HG02870 (cell line): Measurements from ENCODE around the gene NDC1.
"Not testable (repeated sequence)": the region's sequence is repeated elsewhere in the genome, so short reads cannot be mapped to it uniquely, and the experiment has no call there.

ENCODE experiments used
- ATAC-seq: cut with Tn5 transposase; IDR thresholded peaks from one replicate; pipeline ENCODE4 v1.9.1; 2021; ENCODE audit warnings: mild to moderate bottlenecking, moderate library complexity; ENCODE audit not compliant: unreplicated experiment

NDC1 gene, protein sequence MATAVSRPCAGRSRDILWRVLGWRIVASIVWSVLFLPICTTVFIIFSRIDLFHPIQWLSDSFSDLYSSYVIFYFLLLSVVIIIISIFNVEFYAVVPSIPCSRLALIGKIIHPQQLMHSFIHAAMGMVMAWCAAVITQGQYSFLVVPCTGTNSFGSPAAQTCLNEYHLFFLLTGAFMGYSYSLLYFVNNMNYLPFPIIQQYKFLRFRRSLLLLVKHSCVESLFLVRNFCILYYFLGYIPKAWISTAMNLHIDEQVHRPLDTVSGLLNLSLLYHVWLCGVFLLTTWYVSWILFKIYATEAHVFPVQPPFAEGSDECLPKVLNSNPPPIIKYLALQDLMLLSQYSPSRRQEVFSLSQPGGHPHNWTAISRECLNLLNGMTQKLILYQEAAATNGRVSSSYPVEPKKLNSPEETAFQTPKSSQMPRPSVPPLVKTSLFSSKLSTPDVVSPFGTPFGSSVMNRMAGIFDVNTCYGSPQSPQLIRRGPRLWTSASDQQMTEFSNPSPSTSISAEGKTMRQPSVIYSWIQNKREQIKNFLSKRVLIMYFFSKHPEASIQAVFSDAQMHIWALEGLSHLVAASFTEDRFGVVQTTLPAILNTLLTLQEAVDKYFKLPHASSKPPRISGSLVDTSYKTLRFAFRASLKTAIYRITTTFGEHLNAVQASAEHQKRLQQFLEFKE

DNA sequence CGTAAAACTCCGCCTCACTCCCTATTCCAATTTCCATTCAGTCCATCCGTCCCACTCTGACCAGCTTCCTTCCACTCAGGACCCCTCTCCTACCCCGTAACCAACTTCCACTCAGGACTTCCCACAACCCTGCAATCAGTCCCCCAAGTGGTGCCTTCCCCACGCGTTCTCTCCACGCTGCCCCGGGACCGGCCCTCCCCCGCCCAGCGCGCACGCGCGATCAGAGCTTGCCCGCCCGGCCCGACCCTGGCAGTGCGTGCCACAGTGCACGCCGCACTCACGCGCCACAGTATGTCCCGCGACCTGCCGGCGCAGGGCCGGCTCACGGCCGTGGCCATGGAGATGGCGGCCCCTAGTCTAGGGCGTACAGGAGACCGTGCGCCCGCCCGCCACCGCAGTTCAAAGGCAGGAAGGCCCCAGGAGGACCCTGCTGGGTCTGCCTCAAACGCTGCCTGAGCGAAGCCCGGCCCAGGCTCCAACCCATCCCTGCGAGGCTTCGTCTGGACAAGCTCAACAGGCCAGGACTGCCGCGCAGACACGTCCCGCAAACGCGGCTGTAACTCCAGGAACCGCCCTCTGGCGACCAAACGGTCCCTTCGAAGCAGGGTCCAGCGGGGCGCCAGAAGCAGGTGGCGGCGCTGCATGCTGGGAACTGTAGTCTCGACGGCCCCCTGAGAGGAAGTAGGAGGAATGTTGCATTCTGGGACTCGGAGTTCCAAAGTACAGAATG lies at the start of gene NDC1:
Gene NDC1 (minus strand): TSS at position 373 of the 730 bp plus-strand sequence. CDS start 35 bp downstream, at position 338.
- peak; percentile 83 for ATAC-seq

DNA sequence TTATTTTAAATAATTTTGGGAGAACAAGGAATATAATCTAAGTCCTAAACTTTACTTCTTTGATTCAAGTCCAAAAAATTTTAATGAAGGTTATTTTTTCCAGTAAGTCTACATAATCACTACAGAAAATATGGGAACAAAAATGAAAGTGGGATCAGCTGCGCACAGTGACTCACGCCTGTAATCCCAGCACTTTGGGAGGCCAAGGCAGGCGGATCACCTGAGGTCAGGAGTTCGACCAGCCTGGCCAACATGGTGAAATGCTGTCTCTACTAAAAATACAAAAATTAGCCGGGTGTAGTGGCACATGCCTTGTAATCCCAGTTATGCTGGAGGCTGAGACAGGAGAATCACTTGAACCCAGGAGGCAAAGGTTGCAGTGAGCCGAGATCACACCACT lies 45.5 kb upstream of the NDC1 start:
- ATAC-seq, result not testable (repeated sequence)

DNA sequence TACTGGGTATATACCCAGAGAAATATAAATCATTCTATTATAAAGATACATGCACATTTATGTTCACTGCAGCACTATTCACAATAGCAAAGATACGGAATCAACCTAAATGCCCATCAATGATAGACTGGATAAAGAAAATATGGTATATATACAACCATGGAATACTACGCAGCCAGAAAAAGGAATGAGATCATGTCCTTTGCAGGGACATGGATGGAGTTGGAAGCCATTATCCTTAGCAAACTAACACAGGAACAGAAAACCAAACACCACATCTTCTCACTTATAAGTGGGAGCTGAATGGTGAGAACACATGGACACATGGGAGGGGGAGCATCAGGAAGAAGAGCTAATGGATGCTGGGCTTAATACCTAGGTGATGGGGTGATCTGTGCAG lies 43.8 kb upstream of the NDC1 start:
- not testable (repeated sequence) for ATAC-seq

DNA sequence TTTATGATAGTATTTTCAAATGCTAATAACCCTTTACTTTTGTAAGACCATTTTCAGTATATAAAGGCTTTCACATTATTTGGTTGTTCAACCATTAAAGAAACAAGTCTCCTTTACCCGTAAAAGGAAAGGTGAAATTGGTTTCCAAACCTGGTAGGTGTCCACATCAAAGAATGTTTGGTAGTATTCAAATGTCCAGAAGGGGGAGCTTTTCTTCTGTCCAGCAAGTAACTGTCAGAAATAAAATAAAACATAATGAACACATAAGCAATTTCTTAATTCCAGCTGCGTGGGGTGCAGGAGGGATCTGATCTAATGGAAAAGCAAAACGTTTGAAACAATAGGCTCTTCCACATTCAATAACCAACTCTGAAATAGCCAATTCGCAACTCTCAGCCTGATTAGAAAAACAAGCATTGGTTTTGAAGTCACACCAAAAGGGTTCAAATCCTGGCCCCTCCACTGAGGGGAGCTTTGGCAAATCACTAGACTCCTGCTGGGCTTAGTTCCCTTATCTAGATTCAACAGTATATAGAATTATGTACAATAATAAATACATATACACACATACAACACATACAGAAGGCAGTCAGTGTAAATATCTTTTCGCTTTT lies 40.5 kb upstream of the NDC1 start:
- no peak for ATAC-seq

DNA sequence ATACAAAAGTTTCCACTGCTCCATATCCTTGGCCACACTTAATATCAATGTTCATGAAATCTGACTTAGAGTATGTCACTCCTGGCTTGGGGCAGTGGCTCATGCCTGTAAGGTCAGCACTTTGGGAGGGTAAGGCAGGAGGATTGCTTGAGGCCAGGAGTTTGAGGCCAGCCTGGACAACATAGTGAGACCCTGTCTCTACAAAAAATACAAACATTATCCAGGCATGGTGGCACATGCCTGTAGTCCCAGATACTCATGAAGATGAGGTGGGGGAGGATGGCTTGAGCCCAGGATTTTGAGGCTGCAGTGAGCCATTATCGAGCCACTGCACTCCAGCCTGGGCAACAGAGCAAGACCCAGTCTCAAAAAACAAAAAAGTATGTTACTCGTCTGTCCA lies 37.1 kb upstream of the NDC1 start:
- not testable (repeated sequence) for ATAC-seq

DNA sequence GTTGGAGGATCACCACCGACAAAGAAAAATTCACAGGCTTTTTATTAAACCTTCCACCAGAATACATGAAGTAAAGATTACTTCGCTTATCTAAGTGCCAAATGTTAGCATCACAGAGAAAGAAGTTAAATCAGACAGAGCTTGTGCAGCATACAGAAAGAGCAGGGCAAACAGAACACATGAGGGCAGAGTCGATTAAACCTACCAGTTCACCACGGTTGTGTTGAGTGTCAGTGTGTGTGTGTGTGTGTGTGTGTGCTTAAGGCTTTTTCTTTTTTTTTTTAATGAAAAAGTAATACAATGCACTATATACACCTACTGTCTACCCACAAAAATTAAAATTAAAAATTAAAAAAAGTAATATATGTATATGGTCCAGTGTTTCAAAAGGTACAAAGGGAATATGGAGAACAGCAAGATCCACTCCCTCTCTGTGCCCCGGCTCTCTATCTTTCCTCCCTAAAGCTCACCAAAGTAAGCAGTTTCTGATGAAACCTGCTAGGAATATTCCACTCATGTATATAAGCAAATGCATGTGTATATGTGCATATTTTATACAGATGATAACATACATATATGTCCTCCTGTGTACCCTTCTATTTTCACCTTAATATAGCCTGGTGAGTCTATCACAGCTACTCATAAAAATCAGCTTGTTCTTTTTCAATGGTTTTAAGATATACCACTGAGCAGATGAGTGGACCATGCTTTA lies 33.8 kb upstream of the NDC1 start:
- no peak for ATAC-seq

DNA sequence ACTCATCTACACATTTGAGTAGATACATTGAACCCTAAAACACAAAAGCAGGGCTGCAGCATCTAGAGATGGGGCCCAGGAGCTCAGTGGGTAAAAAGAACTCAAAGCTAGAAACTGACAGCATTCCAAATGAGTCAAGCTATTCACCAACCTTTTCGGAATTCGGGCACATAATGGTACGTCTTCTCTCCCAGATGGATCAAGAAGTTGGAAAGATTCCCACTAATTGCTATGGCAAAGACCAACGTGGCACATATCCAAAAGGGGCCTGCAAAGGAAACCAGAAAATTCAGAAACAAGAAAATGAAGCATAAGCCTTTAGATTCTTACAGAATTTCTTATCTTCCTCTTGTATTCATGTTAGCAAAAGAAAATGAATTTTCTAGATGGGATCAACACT lies 33.1 kb upstream of the NDC1 start:
- ATAC-seq, result no peak

DNA sequence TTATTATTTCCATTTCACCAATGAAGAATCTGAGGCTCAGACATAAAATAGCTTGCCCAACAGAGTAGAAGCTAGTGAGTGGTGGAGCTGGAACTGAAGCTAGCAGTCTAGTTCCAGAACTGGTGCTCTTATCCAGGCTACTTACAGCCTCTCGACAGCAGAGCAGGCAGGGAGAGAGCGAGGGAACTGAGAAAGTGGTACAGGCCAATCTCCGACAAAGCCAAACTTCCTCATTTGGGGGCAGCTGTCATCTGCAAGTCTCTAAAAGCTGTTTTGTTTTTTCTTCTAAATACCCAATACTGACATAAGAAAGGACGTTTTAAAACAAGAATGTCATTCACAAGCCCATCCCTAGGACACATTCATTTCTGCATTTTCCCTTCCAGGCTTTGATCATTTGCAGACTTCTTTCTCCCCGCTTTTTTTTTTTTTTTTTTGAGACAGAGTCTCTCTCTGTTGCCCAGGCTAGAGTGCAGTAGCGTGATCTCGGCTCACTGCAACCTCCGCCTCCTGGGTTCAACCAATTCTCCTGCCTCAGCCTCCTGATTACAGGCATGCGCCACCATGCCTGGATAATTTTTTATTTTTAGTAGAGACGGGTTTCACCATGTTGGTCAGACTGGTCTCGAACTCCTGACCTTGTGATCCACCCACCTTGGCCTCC lies 31.5 kb upstream of the NDC1 start:
- no peak for ATAC-seq

DNA sequence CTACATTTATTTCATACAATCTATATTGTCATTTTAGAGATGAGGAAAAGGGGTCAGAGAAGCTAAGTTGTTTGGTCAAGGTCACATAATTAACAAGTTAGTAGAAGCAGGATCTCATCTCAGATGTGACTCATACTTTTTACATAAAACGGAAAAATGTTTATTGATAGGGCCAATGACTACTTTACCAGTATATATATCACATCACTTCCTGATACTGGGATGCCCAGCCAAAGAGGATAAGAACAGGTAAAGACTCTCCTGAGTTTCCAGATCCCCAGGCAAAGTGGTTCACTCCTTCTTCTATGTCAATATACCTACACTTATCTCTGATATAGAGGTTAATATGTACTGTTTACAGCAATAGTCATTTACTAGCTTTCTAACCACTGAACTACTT lies 30.5 kb upstream of the NDC1 start:
- ATAC-seq, result no peak

DNA sequence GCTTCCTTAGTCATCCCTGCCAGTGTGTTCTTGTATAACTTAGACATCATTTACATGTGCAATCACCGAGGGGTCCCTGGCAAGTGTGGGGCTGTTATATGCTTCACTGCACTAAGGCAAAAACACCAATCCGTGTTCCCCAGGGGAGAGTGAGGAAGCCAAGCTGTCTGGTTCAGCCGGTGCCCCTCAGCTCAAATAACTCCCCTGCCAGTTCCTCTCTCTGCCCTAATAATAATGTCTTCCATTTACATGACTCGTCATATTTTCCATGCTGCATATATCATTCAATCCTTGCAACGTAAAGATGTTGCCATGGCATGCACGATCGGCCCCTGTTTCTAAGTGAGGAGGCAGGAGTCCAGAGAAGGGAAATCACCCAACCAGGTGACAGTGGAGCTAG lies 24.4 kb upstream of the NDC1 start:
- ATAC-seq, result no peak

DNA sequence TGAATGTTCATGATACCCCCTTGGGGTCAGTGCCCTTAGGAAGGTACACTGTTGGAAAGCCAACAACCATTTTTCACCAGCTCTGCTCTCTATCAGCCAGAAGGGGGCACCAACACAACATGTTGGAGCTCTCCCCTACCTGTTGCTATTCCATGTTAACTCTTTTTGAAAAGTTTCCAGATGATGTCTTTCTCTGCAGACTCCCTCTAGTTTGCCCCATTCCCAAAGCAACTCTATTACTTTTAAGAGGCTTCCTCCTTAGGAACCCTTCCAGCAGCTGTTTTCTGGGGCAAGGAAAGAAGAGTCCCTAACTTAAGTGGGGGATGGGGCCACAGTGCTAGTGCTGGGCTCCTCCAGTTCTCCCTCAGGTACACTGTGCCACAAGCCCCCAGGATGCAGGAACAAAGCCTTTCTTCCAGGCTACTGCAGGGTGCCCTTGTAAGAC lies 22.9 kb upstream of the NDC1 start:
- ATAC-seq, result no peak

DNA sequence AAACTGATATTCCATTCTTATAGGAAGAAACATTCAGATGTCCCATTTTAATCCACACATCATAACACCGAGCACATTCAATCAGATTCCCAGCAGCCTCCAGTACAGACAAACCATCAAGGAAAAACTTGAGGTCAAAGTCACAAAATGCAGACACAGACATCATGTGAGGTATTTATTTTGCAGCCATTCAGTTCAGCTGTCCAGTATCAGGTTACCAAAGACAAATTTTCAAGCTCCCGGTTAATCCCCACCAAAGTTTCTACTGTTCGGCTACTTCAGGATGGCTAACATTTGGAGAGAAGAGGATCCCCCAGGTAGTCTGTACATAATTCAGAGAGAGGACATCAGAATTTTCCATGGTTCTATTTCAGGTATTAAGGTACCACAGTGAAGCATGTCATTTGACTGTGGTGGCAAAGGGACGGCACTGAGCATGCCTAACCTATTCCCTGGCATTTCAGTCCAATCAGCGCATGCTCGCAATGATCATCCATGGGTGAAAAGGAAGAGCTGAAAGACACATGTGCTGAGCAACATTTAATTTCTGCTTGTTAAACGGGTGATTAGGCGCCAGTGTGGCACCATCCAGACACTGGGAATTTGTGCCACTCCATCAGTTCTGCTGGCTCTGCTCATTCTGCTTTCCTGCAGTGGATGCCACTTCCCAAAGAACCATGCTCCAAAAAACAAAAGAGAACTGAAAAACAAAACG lies 13.6 kb upstream of the NDC1 start:
- no peak for ATAC-seq

DNA sequence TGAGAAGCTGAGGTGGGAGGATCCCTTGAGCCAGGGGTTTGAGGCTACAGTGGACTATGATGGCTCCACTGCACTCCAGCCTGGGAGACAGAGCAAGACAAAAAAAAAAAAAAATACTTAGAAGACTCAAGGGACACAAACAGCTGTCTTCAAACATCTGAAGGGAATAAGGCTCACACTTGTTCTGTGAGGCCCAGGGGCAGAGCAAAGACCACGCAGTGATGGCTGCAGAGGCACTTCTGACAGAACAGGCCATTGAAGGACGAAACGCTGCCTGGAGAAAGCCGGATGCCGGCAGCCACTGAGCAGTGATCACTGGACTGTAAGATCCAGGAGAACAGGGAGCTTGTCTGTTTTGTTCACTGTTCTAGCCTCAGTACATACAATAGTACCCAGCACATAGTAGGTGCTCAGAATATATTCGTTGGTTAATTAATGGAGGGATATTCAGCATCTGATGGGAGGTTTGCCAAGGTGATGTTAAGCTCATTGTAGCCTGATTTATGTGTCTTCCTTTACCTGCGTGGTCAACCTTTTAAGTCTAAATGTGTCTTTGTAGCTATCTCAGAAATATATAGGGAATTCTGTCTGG lies 12.1 kb upstream of the NDC1 start:
- ATAC-seq, result no peak

DNA sequence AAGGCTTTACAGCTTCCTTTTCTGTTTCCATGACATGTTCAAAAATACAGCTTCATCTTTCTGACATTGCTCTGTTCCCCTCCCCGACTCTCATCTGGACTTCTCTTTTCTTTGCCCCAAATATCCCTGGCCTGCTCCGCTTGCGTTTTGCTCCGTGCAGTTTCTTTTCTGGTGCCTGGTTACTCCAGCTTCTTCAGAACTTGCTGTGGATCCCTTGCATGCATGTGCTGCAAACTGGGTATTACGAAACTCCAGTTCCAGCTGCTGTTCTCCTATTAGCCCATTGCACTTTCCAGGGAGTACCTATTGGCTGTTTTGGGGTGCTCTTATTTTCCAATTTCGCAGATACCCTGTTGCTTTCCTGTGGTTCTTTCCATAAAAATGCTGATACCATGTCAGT lies 9.9 kb upstream of the NDC1 start:
- no peak for ATAC-seq

DNA sequence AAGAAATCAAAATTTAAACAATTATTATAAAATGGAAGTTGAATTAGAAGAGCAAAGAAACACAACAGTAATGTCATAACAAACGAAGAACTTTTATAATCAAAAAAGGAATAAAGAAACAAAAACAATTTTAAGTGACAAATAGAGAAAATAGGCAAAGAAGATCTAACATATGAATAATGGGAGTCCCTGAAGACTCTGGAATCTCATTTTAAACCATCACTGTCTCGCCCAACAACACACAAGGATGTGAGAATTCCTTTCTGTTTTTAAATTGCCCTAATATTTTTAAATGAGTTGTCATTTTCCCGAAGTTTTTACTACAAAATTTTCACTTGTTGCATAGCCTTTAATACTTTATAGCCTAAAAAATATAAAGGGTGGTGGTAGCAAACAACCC lies 4.3 kb upstream of the NDC1 start:
- no peak for ATAC-seq

DNA sequence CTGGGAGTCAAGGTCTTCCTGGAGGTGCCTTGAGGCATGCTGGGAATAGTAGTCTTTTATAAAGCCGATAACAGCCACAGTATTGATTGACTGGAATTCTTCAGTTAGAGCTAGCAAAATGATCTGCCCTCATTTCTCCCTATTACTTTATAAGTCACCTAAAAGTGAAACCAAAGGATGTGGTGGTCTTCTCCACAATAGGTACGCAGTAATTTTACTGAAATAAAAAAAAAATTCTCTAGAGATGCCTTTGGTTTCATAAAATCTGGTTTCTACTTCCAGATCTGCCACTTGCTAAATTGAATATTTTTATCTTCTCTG lies 518 bp upstream of the NDC1 start:
- no peak for ATAC-seq

DNA sequence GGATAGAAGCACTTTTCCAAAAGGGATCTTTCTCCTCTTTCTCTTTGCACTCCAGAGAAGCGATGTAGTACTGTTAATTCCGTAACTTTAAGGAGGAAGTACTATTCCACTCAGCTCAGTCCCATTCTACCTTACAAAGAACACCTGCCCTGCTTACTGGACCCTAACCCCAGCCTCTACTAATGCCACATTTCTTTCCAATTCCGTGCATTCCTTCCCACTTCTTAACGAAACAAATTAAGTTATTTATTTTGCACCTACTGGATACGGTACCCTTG lies 511 bp downstream of the NDC1 start:
- ATAC-seq, result peak; percentile 2

DNA sequence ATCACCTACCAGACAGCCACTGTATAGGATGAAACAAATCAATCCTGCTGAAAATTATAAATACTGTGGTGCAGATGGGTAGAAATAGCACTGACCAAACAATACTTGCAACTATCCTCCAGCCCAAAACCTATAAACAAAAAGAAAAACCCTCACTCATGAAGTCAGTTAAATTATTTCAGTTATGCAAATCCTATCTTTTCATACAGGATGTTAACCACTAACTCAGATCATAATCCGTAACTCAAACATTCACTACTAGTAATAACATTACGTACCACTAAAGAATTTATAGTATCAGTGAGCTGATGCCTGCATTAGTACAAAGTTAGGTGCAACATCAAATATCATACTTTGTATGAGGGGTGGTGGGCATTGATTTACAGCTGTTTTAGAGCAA lies 2.6 kb downstream of the NDC1 start:
- ATAC-seq, result no peak

DNA sequence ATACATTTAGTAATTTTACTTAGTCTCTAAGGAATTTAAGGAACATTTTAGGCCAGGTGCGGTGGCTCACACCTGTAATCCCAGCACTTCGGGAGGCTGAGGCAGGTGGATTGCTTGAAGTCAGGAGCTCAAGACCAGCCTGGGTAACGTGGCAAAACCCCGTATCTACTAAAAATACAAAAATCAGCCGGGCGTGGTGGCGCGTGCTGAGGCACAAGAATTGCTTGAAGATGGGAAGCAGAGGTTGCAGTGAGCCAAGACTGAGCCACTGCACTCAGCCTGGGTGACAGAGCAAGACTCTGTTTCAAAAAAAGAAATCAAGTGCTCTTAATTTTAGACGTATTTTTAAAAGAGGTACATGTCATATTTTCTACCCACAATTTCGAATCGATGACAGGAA lies 3.3 kb downstream of the NDC1 start:
- no peak for ATAC-seq

DNA sequence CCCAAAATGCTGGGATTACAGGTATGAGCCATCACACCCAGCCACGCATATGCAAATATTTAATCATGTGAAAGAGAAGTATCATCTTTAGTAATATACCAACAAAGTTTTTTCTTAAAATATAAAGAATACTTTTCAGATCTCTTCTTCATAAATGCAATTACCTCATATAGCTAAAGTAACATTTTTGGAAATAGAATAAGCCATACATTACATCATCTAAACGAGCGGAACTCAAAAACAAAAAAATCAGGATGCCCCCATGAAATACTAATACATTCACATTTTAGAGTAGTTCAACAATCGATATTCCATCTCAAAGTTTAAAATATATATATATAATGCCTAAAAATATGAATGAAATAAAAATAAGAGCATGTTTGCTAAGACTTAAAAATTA lies 4.7 kb downstream of the NDC1 start:
- no peak for ATAC-seq
